GM18508 (cell line): ENCODE results near the gene NR4A2.
"Not testable (repeated sequence)": the region's sequence is repeated elsewhere in the genome, so short reads cannot be mapped to it uniquely, and the experiment has no call there.

Experiments
- ATAC-seq: cut with Tn5 transposase; IDR thresholded peaks from one replicate; pipeline ENCODE4 v1.9.1; 2021; ENCODE audit warnings: moderate number of reproducible peaks; ENCODE audit not compliant: insufficient read depth, unreplicated experiment

Gene NR4A2

GRCh38 chr2:156322686-156323231, 9.8 kb downstream of the NR4A2 start:
- no peak for ATAC-seq

GRCh38 chr2:156322051-156322685, 10.4 kb downstream of the NR4A2 start:
- no peak for ATAC-seq

- no peak for ATAC-seq
Measured at GRCh38 chr2:156321243-156321904, 11.1 kb downstream of the NR4A2 start.

GRCh38 chr2:156320486-156321098, 11.9 kb downstream of the NR4A2 start:
- no peak for ATAC-seq

GRCh38 chr2:156319811-156320485, 12.6 kb downstream of the NR4A2 start:
- ATAC-seq: no peak

- no peak for ATAC-seq
Measured at GRCh38 chr2:156317631-156318030, 14.9 kb downstream of the NR4A2 start.

- ATAC-seq: no peak
Measured at GRCh38 chr2:156311976-156312375, 20.5 kb downstream of the NR4A2 start.

- no peak for ATAC-seq
Measured at GRCh38 chr2:156310773-156311172, 21.7 kb downstream of the NR4A2 start.

GRCh38 chr2:156309917-156310316, 22.6 kb downstream of the NR4A2 start:
- no peak for ATAC-seq

- ATAC-seq: no peak
Measured at GRCh38 chr2:156309167-156309566, 23.4 kb downstream of the NR4A2 start.

- no peak for ATAC-seq
Measured at GRCh38 chr2:156306821-156307220, 25.7 kb downstream of the NR4A2 start.

GRCh38 chr2:156305121-156305520, 27.4 kb downstream of the NR4A2 start:
- ATAC-seq: no peak

GRCh38 chr2:156300337-156300736, 32.2 kb downstream of the NR4A2 start:
- ATAC-seq: no peak

- ATAC-seq: no peak
Measured at GRCh38 chr2:156294945-156295580, 37.5 kb downstream of the NR4A2 start.

GRCh38 chr2:156293382-156293781, 39.1 kb downstream of the NR4A2 start:
- ATAC-seq: not testable (repeated sequence)

GRCh38 chr2:156279446-156280150, 52.9 kb downstream of the NR4A2 start:
- no peak for ATAC-seq
